Measurements from ENCODE around the gene SVBP. TPM values are rescaled to one million over a fixed set of nuclear protein-coding genes. Genes with fewer than 3 reads are reported as not detected.
"Not testable (repeated sequence)": the region's sequence is repeated elsewhere in the genome, so short reads cannot be mapped to it uniquely, and the experiment has no call there.

Gene SVBP
- total RNA-seq: 10 to 100 TPM in 3 of 4 donors, 1 to 10 TPM in 1; 6.8 to 21.8 (median 13.9) TPM

- WGBS: 2% methylated on average over 12 of the region's 66 CpGs
- H3K27me3 ChIP-seq: no peaks in the 10 kb centered on the region
- peaks cover 22% of the 10 kb centered on the region for H3K4me1 ChIP-seq
- H3K36me3 ChIP-seq: no peaks in the 10 kb centered on the region
- DNase-seq (ENCODE audit: low spot score in 2 of 2): peak; percentile 91 to 94
- no peak for TF ChIP-seq CTCF (IDR thresholded peaks at IDR 0.05)
- peak in 2 of 3 donors; percentile 47 to 81 for TF ChIP-seq POLR2AphosphoS5 (IDR thresholded peaks at IDR 0.05)
- H3K27ac ChIP-seq: peak within 1 kb of the TSS; percentile 96
- H3K9me3 ChIP-seq: no peaks in the 10 kb centered on the region
- H3K4me3 ChIP-seq: peak within 1 kb of the TSS; percentile 64
Observed at GRCh38 chr1:42816585-42817439, at the start of gene SVBP, which contains the start of gene ERMAP. Gene SVBP (minus strand): TSS chr1:42817397. CDS start chr1:42816544, 853 bp downstream. Gene ERMAP (plus strand): TSS chr1:42817122. CDS start chr1:42830449, 13,327 bp downstream.

GRCh38 chr1:42866549-42866948, 49.4 kb upstream of the SVBP start:
- no peaks in the 10 kb centered on the region for H3K9me3 ChIP-seq
- no peak for TF ChIP-seq POLR2AphosphoS5 (IDR thresholded peaks at IDR 0.05)
- no peak for TF ChIP-seq CTCF (IDR thresholded peaks at IDR 0.05)
- no peak for TF ChIP-seq POLR2A (IDR thresholded peaks at IDR 0.05)
- no peak for TF ChIP-seq EP300 (IDR thresholded peaks at IDR 0.05)
- WGBS: 87% methylated on average over 5 of the region's 5 CpGs
- H3K4me3 ChIP-seq: no peak overlapping the region
- no peaks in the 10 kb centered on the region for H3K27me3 ChIP-seq
- H3K36me3 ChIP-seq: no peaks in the 10 kb centered on the region
- DNase-seq (ENCODE audit: low spot score in 2 of 2): no peak
- H3K27ac ChIP-seq: no peak overlapping the region
- no peaks in the 10 kb centered on the region for H3K4me1 ChIP-seq

GRCh38 chr1:42861014-42861399, 43.8 kb upstream of the SVBP start:
- TF ChIP-seq POLR2AphosphoS5 (IDR thresholded peaks at IDR 0.05) (no peak), EP300 (IDR thresholded peaks at IDR 0.05) (no peak), POLR2A (IDR thresholded peaks at IDR 0.05) (no peak), CTCF (IDR thresholded peaks at IDR 0.05) (no peak)
- H3K4me3 ChIP-seq: no peak overlapping the region
- H3K27me3 ChIP-seq: no peaks in the 10 kb centered on the region
- no peak overlapping the region for H3K27ac ChIP-seq
- H3K4me1 ChIP-seq: no peaks in the 10 kb centered on the region
- H3K36me3 ChIP-seq: no peaks in the 10 kb centered on the region
- no peaks in the 10 kb centered on the region for H3K9me3 ChIP-seq
- no peak for DNase-seq (ENCODE audit: low spot score in 2 of 2)

- no peak overlapping the region for H3K27ac ChIP-seq
- 93% methylated on average over 4 of the region's 4 CpGs for WGBS
- no peaks in the 10 kb centered on the region for H3K9me3 ChIP-seq
- TF ChIP-seq POLR2AphosphoS5 (IDR thresholded peaks at IDR 0.05) (no peak), EP300 (IDR thresholded peaks at IDR 0.05) (no peak), CTCF (IDR thresholded peaks at IDR 0.05) (no peak), POLR2A (IDR thresholded peaks at IDR 0.05) (no peak)
- no peaks in the 10 kb centered on the region for H3K36me3 ChIP-seq
- DNase-seq (ENCODE audit: low spot score in 2 of 2): no peak
- no peak overlapping the region for H3K4me3 ChIP-seq
- no peaks in the 10 kb centered on the region for H3K27me3 ChIP-seq
- no peaks in the 10 kb centered on the region for H3K4me1 ChIP-seq
Observed at GRCh38 chr1:42860339-42861013, 43.3 kb upstream of the SVBP start.

GRCh38 chr1:42859366-42859765, 42.2 kb upstream of the SVBP start:
- DNase-seq (ENCODE audit: low spot score in 2 of 2); H3K4me1 ChIP-seq; H3K27me3 ChIP-seq; H3K27ac ChIP-seq; H3K4me3 ChIP-seq; H3K9me3 ChIP-seq; H3K36me3 ChIP-seq: not testable (repeated sequence)
- WGBS: 69% methylated on average over 5 of the region's 5 CpGs

GRCh38 chr1:42856554-42856953, 39.4 kb upstream of the SVBP start:
- H3K27me3 ChIP-seq; DNase-seq (ENCODE audit: low spot score in 2 of 2); H3K36me3 ChIP-seq; H3K4me3 ChIP-seq; H3K27ac ChIP-seq; H3K4me1 ChIP-seq; H3K9me3 ChIP-seq: not testable (repeated sequence)
- WGBS: 83% methylated on average over 3 of the region's 3 CpGs
